Ascending aorta (tissue), 2 donors: ENCODE results near the gene FAM3A. TPM values are rescaled to one million over a fixed set of nuclear protein-coding genes. Genes with fewer than 3 reads are reported as not detected.
A peak's percentile ranks its signal among the peaks of the same experiment; 100 is the strongest.
"Not testable (repeated sequence)": the region's sequence is repeated elsewhere in the genome, so short reads cannot be mapped to it uniquely, and the experiment has no call there.

ENCODE experiments used
- DNase-seq, 2 donors: peaks; one replicate each; pipeline ENCODE4 v3.0.0-alpha.2; 2019; ENCODE audit warnings: low spot score in 2 of 2
- H3K27ac ChIP-seq, 2 donors: fragments of 200-600 bp; sonication (generic); one replicate each; pipeline ENCODE4 v1.5.1; 2016 to 2017; ENCODE audit warnings: mild to moderate bottlenecking in 1 of 2
- H3K27me3 ChIP-seq: fragments of 200-600 bp; sonication (generic); one replicate; pipeline ENCODE4 v1.5.1; 2017
- H3K36me3 ChIP-seq, 2 donors: fragments of 200-600 bp; sonication (generic); one replicate each; pipeline ENCODE4 v1.5.1; 2016
- H3K4me1 ChIP-seq, 2 donors: fragments of 200-600 bp; sonication (generic); one replicate each; pipeline ENCODE4 v1.5.1; 2016 to 2017; ENCODE audit warnings: mild to moderate bottlenecking in 1 of 2
- H3K4me3 ChIP-seq, 2 donors: fragments of 200-600 bp; sonication (generic); one replicate each; pipeline ENCODE4 v1.5.1; 2016 to 2017; ENCODE audit warnings: mild to moderate bottlenecking in 1 of 2
- H3K9me3 ChIP-seq, 2 donors: fragments of 200-600 bp; sonication (generic); one replicate each; pipeline ENCODE4 v1.5.1; 2016
- intact Hi-C: fragments of 100-400 bp; cut with DNase I; formaldehyde crosslinking; loops from one replicate; pipeline ENCODE4 v1.15.1; 2023
- total RNA-seq: library from RNA; depleted of rRNA; stranded (reverse); fragments of >200 nt; gene quantifications from one replicate; pipeline ENCODE4 v1.1.0, GENCODE V29; 2016
- TF ChIP-seq, protein P1 (sequence below), 3 experiments: fragments of 200-600 bp in 2 of 3; fragments of 450-650 bp in 1 of 3; sonication (generic) in 2 of 3; IDR thresholded peaks; one replicate each; pipeline ENCODE4 v1.5.1; 2016 to 2019; ENCODE audit warnings: antibody characterized with exemption in 3 of 3, mild to moderate bottlenecking in 1 of 3, moderate library complexity in 1 of 3

The FAM3A gene
- total RNA-seq, 1 donor from 2014 or later: 69.9 TPM

DNA sequence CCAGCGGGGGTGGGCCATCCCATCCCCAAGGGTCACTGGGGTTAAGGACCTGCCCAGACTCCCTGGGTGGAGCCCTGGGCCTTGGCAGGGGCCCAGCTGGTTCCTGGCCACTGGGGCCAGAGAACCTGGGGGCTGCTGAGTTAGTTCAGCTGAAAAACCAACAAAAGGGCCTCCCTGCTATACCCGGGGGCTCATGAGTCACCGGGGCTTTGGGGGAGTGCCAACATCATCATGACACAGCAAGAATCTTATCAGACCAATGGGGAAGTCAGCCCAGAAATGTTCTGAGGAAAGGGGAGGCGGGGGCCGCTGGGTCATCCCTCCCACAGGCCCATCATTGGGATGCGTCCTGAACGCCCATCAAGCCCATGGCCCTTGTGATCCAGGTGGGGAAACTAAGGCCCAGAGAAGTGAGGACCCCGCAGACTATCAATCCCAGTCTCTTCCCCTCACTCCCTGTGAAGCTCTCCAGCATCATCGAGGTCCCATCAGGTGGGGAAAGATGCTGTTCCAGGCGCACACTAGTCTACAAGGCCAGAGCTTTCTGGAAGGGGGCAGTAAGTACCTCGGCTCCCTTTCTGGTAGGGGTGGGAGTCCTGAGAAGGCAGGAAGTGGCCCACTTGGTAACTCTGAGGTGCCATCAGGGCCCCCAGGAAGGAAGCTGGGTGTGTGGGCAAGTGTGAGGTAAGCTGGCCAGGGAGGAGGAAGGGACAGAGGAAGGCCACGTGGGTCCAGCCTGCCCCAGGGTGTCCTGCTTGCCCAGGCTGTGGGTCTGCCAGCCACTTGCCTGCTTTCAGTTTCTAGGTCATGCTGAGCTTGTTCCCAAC is 26.1 kb upstream of the FAM3A start:
- TF ChIP-seq, protein P1, sequence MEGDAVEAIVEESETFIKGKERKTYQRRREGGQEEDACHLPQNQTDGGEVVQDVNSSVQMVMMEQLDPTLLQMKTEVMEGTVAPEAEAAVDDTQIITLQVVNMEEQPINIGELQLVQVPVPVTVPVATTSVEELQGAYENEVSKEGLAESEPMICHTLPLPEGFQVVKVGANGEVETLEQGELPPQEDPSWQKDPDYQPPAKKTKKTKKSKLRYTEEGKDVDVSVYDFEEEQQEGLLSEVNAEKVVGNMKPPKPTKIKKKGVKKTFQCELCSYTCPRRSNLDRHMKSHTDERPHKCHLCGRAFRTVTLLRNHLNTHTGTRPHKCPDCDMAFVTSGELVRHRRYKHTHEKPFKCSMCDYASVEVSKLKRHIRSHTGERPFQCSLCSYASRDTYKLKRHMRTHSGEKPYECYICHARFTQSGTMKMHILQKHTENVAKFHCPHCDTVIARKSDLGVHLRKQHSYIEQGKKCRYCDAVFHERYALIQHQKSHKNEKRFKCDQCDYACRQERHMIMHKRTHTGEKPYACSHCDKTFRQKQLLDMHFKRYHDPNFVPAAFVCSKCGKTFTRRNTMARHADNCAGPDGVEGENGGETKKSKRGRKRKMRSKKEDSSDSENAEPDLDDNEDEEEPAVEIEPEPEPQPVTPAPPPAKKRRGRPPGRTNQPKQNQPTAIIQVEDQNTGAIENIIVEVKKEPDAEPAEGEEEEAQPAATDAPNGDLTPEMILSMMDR (IDR thresholded peaks at IDR 0.05): no peak
- H3K27me3 ChIP-seq: no peaks in the 10 kb centered on the region
- H3K4me1 ChIP-seq: peaks cover 10 to 28% of the 10 kb centered on the region in 2 donors
- intact Hi-C loops: loop anchor here (5.0 kb wide), 1 partner anchor 570 kb away; the partner anchor contains the start of genes HCFC1 and TMEM187
- peak overlapping the region; percentile 91 to 92 for H3K27ac ChIP-seq
- peak; percentile 67 to 96 for DNase-seq
- H3K9me3 ChIP-seq: no peaks in the 10 kb centered on the region
- peak overlapping the region in 1 of 2 donors; percentile 29 for H3K4me3 ChIP-seq
- no peaks in the 10 kb centered on the region for H3K36me3 ChIP-seq

DNA sequence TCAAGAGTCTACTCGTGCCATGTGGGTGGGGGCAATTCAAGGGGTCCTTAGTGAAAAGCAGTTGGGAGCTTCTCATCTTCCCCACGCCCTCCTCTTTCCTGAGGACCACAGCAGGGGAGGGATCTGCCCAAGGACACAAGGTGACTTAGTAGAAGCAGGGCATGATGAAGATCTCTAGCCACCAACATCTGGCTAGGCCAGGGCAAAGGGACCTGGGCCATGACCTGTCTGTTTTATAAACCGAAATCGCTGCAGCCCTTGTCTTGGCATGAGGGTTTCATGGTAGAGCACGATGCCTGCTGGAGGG is 25.5 kb upstream of the FAM3A start:
- H3K9me3 ChIP-seq: no peaks in the 10 kb centered on the region

DNA sequence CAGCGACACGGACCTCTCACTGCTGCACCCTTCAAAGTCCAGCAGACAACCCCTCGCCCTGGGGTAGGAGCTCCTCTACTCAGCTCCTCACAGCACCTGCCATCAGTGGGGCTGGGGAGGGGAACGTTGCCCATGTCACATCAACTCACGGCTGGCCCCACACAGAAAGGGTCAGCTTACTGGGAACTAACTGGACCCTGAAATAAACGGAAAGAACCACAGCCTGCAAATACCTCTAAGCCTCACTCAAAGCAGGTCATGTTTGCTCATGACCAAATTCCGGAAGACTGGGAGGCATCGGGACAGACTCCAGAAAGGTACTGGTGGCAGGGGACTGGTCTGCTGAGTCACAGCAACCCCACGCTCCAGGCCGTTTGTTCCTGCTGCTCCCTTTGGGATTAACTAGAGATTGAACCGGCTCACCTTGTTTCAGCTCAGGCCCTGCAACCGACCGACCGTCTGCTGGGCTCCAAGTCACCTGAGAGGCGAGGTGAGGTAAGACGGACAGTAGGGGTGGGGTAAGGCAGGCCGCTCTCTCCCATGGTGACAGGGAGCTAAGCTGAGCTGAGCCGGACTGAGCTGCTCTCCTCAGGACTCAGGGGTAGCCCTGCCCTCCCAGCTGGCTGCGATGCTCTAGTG is 25.0 kb upstream of the FAM3A start:
- H3K4me3 ChIP-seq: no peak overlapping the region

More for the DNA sequence above, 25.5 kb upstream of the FAM3A start:
- Histone ChIP-seq H3K27me3 (no peaks in the 10 kb centered on the region), H3K4me1 (peaks cover 10 to 28% of the 10 kb centered on the region in 2 donors), H3K36me3 (no peaks in the 10 kb centered on the region), H3K27ac (peak overlapping the region; percentile 91 to 92), H3K4me3 (no peak overlapping the region)
- intact Hi-C loops: loop anchor here (5.0 kb wide), 1 partner anchor 569 kb away; the partner anchor contains the start of genes HCFC1 and TMEM187
- no peak for DNase-seq
- TF ChIP-seq, protein P1 (IDR thresholded peaks at IDR 0.05): no peak

DNA sequence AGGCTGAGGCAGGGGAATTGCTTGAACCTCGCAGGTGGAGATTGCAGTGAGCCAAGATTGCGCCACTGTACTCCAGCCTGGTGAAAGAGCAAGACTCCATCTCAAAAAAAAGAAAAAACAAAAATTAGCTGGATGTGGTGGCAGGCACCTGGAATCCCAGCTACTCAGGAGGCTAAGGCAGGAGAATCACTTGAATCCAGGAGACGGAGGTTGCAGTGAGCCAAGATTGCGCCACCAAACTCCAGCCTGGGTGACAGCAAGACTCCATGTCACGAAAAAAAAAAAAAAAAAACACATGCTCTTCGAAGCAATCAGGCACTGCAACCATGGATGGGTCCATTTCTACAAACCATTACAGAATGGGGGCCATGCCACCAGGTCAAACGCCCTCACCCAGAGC is 24.3 kb upstream of the FAM3A start:
- H3K4me3 ChIP-seq, H3K9me3 ChIP-seq, H3K36me3 ChIP-seq, DNase-seq, H3K27me3 ChIP-seq: not testable (repeated sequence)
- intact Hi-C loops: loop anchor here (5.0 kb wide), 1 partner anchor 568 kb away; the partner anchor contains the start of genes HCFC1 and TMEM187
- H3K4me1 ChIP-seq: peaks cover 10 to 28% of the 10 kb centered on the region in 2 donors
- H3K27ac ChIP-seq: peak overlapping the region; percentile 91 to 92

More for the DNA sequence above, 25.0 kb upstream of the FAM3A start:
- peaks cover 10 to 28% of the 10 kb centered on the region in 2 donors for H3K4me1 ChIP-seq
- no peaks in the 10 kb centered on the region for H3K9me3 ChIP-seq
- peak overlapping the region; percentile 91 to 92 for H3K27ac ChIP-seq
- H3K27me3 ChIP-seq: no peaks in the 10 kb centered on the region
- H3K36me3 ChIP-seq: peaks cover 0 to under 1% of the 10 kb centered on the region in 2 donors
- TF ChIP-seq, protein P1 (IDR thresholded peaks at IDR 0.05): no peak
- intact Hi-C loops: loop anchor here (5.0 kb wide), 1 partner anchor 569 kb away; the partner anchor contains the start of genes HCFC1 and TMEM187
- no peak for DNase-seq

DNA sequence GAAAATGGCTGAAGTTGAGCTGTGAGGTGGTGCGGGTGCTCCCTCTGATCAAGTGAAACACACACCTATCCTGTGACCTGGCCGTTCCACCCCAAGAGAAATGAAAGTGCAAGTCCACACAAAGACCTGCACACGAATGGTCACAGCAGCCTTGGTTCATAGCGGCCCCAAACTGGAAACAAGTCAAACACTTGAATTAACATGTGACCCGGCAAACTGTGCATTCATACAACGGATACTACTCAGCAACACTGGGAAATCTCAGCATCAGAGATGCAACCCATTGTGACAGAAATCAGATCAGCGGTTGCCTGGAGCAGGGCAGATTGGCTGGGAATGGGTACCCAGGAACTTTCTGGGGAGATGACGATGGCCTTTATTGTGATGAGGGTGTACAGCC is 23.0 kb upstream of the FAM3A start:
- Histone ChIP-seq H3K27ac (no peak overlapping the region), H3K9me3 (no peaks in the 10 kb centered on the region), H3K36me3 (peaks cover 0 to 7% of the 10 kb centered on the region in 2 donors), H3K27me3 (no peaks in the 10 kb centered on the region), H3K4me1 (peaks cover 10 to 25% of the 10 kb centered on the region in 2 donors), H3K4me3 (no peak overlapping the region)
- intact Hi-C loops: no loop called here
- DNase-seq: no peak
- TF ChIP-seq, protein P1 (IDR thresholded peaks at IDR 0.05): no peak

DNA sequence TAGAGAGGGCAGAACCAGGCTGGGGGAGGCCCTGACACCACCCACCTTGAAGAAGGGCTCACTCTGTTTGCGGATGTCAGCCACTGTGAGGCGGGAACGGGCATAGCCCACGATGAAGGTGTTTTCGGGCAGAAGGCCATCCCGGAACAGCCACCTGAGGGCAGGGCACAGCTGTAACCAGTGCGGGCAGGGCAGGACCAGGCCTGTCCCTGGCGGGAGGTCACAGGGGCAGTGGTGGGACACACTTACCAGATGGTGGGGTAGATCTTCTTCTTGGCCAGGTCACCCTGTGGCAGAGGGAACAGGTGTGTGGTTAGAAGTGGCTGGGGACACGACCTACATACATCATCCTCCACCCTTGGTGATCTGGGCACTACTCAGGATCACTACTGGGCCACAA is 19.9 kb upstream of the FAM3A start:
- intact Hi-C loops: loop anchor here (1.0 kb wide), 1 partner anchor 138 kb away; the partner anchor contains the start of gene RPL10
- TF ChIP-seq, protein P1 (IDR thresholded peaks at IDR 0.05): no peak
- Histone ChIP-seq H3K36me3 (peaks cover 7 to 23% of the 10 kb centered on the region in 2 donors), H3K27ac (no peak overlapping the region), H3K27me3 (no peaks in the 10 kb centered on the region), H3K4me3 (no peak overlapping the region), H3K9me3 (no peaks in the 10 kb centered on the region), H3K4me1 (peaks cover 4 to 8% of the 10 kb centered on the region in 2 donors)
- DNase-seq: no peak
